IPS-15b (cell line): ENCODE results near the gene SLC10A7.

Source experiments
- H3K27me3 ChIP-seq: one replicate; pipeline ENCODE4 v1.6.1; 2013; ENCODE audit warnings: low read length; ENCODE audit not compliant: control insufficient read depth, insufficient read depth
- H3K36me3 ChIP-seq: one replicate; pipeline ENCODE4 v1.6.1; 2013; ENCODE audit warnings: low read length; ENCODE audit not compliant: control insufficient read depth, insufficient read depth
- H3K4me1 ChIP-seq: one replicate; pipeline ENCODE4 v1.6.1; 2013; ENCODE audit warnings: mild to moderate bottlenecking, low read length; ENCODE audit not compliant: control insufficient read depth, insufficient read depth
- H3K4me3 ChIP-seq: one replicate; pipeline ENCODE4 v1.5.1; 2013; ENCODE audit warnings: low read depth, low read length
- H3K9ac ChIP-seq: one replicate; pipeline ENCODE4 v1.6.1; 2013; ENCODE audit warnings: low read depth, mild to moderate bottlenecking, low read length
- H3K9me3 ChIP-seq: one replicate; pipeline ENCODE4 v1.6.1; 2013; ENCODE audit warnings: mild to moderate bottlenecking, low read length; ENCODE audit not compliant: control insufficient read depth, insufficient read depth

The SLC10A7 gene

GRCh38 chr4:146346276-146346675 lies 175.5 kb downstream of the SLC10A7 start:
- no peak overlapping the region for H3K9ac ChIP-seq
- no peaks in the 10 kb centered on the region for H3K4me1 ChIP-seq
- H3K4me3 ChIP-seq = no peak overlapping the region

GRCh38 chr4:146343776-146344175 lies 178.0 kb downstream of the SLC10A7 start:
- no peak overlapping the region for H3K9ac ChIP-seq
- no peak overlapping the region for H3K4me3 ChIP-seq
- no peaks in the 10 kb centered on the region for H3K9me3 ChIP-seq
- H3K36me3 ChIP-seq = no peaks in the 10 kb centered on the region
- no peaks in the 10 kb centered on the region for H3K27me3 ChIP-seq
- no peaks in the 10 kb centered on the region for H3K4me1 ChIP-seq

More at GRCh38 chr4:146346276-146346675, 175.5 kb downstream of the SLC10A7 start:
- Histone ChIP-seq H3K27me3 (no peaks in the 10 kb centered on the region), H3K9me3 (no peaks in the 10 kb centered on the region), H3K36me3 (no peaks in the 10 kb centered on the region)

GRCh38 chr4:146343199-146343598 lies 178.5 kb downstream of the SLC10A7 start:
- no peaks in the 10 kb centered on the region for H3K4me1 ChIP-seq

GRCh38 chr4:146342600-146343192 lies 179.0 kb downstream of the SLC10A7 start:
- Histone ChIP-seq H3K9me3 (no peaks in the 10 kb centered on the region), H3K4me3 (no peak overlapping the region), H3K36me3 (no peaks in the 10 kb centered on the region), H3K27me3 (no peaks in the 10 kb centered on the region), H3K4me1 (no peaks in the 10 kb centered on the region), H3K9ac (no peak overlapping the region)

More at GRCh38 chr4:146343199-146343598, 178.5 kb downstream of the SLC10A7 start:
- Histone ChIP-seq H3K36me3 (no peaks in the 10 kb centered on the region), H3K4me3 (no peak overlapping the region), H3K9me3 (no peaks in the 10 kb centered on the region), H3K27me3 (no peaks in the 10 kb centered on the region), H3K9ac (no peak overlapping the region)

- Histone ChIP-seq H3K27me3 (no peaks in the 10 kb centered on the region), H3K36me3 (no peaks in the 10 kb centered on the region), H3K4me1 (no peaks in the 10 kb centered on the region)
Measured at GRCh38 chr4:146340798-146341197, 180.9 kb downstream of the SLC10A7 start.

GRCh38 chr4:146338512-146338911 lies 183.2 kb downstream of the SLC10A7 start:
- Histone ChIP-seq H3K36me3 (no peaks in the 10 kb centered on the region), H3K4me1 (no peaks in the 10 kb centered on the region), H3K27me3 (no peaks in the 10 kb centered on the region), H3K9ac (no peak overlapping the region), H3K4me3 (no peak overlapping the region), H3K9me3 (no peaks in the 10 kb centered on the region)

More at GRCh38 chr4:146340798-146341197, 180.9 kb downstream of the SLC10A7 start:
- Histone ChIP-seq H3K9ac (no peak overlapping the region), H3K4me3 (no peak overlapping the region), H3K9me3 (no peaks in the 10 kb centered on the region)

GRCh38 chr4:146336410-146336807 lies 185.3 kb downstream of the SLC10A7 start:
- Histone ChIP-seq H3K9me3 (no peaks in the 10 kb centered on the region), H3K4me1 (no peaks in the 10 kb centered on the region), H3K9ac (no peak overlapping the region), H3K4me3 (no peak overlapping the region), H3K36me3 (no peaks in the 10 kb centered on the region), H3K27me3 (no peaks in the 10 kb centered on the region)

- Histone ChIP-seq H3K27me3 (no peaks in the 10 kb centered on the region), H3K4me3 (no peak overlapping the region), H3K36me3 (no peaks in the 10 kb centered on the region), H3K9me3 (no peaks in the 10 kb centered on the region), H3K4me1 (no peaks in the 10 kb centered on the region), H3K9ac (no peak overlapping the region)
Measured at GRCh38 chr4:146335763-146336409, 185.9 kb downstream of the SLC10A7 start.

GRCh38 chr4:146334862-146335449 lies 186.8 kb downstream of the SLC10A7 start:
- no peaks in the 10 kb centered on the region for H3K27me3 ChIP-seq
- no peaks in the 10 kb centered on the region for H3K36me3 ChIP-seq
- no peaks in the 10 kb centered on the region for H3K4me1 ChIP-seq
- no peak overlapping the region for H3K4me3 ChIP-seq
- no peaks in the 10 kb centered on the region for H3K9me3 ChIP-seq
- H3K9ac ChIP-seq = no peak overlapping the region

GRCh38 chr4:146333895-146334262 lies 187.9 kb downstream of the SLC10A7 start:
- Histone ChIP-seq H3K4me1 (no peaks in the 10 kb centered on the region), H3K4me3 (no peak overlapping the region), H3K36me3 (no peaks in the 10 kb centered on the region), H3K27me3 (no peaks in the 10 kb centered on the region), H3K9ac (no peak overlapping the region), H3K9me3 (no peaks in the 10 kb centered on the region)

GRCh38 chr4:146333187-146333894 lies 188.4 kb downstream of the SLC10A7 start:
- no peak overlapping the region for H3K9ac ChIP-seq
- no peaks in the 10 kb centered on the region for H3K36me3 ChIP-seq
- H3K4me3 ChIP-seq = no peak overlapping the region
- no peaks in the 10 kb centered on the region for H3K9me3 ChIP-seq
- no peaks in the 10 kb centered on the region for H3K4me1 ChIP-seq
- no peaks in the 10 kb centered on the region for H3K27me3 ChIP-seq
